ENCODE measurements around the gene VLDLR.

Gene VLDLR

DNA sequence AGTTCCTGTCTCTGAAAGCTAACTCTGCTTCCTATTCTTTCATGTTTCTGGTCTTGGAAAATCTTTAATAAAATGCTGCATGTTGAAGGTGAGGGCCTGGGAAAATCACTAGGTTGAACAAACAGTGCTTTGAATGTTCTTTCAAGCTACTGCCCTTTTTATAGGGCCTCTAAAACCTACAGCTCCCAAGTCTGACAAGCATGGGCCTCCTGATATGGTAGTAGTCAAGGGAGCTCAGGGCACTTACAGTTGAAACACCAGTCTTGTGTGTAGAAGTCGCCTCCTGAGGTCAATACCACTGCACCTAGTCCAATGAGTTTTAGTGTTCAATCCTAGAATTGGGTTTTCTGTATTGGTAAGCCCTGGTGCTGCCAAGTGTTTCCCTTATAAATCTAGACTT lies 20.5 kb downstream of the VLDLR start:
- no peak overlapping the region for H3K4me3 Mint-ChIP-seq
- H3K4me1 Mint-ChIP-seq = no peaks in the 10 kb centered on the region
- no peak overlapping the region for H3K27ac Mint-ChIP-seq (ENCODE audit: low read depth)
- ATAC-seq (replicated peaks; ENCODE audit: extremely low read depth, poor library complexity, severe bottlenecking) = no peak
- no peaks in the 10 kb centered on the region for H3K9me3 Mint-ChIP-seq
- no peak for DNase-seq (ENCODE audit: low spot score in 2 of 2)
- H3K27me3 Mint-ChIP-seq = no peaks in the 10 kb centered on the region
- H3K36me3 Mint-ChIP-seq (ENCODE audit: insufficient read depth) = no peaks in the 10 kb centered on the region

GRCh38 chr9:2645569-2645968 lies 24.0 kb downstream of the VLDLR start:
- Mint-ChIP-seq H3K27me3 (no peaks in the 10 kb centered on the region), H3K4me1 (no peaks in the 10 kb centered on the region), H3K9me3 (no peaks in the 10 kb centered on the region), H3K4me3 (no peak overlapping the region), H3K36me3 (ENCODE audit: insufficient read depth) (no peaks in the 10 kb centered on the region), H3K27ac (ENCODE audit: low read depth) (no peak overlapping the region)
- DNase-seq (ENCODE audit: low spot score in 2 of 2) (no peak), ATAC-seq (replicated peaks; ENCODE audit: extremely low read depth, poor library complexity, severe bottlenecking) (no peak)

DNA sequence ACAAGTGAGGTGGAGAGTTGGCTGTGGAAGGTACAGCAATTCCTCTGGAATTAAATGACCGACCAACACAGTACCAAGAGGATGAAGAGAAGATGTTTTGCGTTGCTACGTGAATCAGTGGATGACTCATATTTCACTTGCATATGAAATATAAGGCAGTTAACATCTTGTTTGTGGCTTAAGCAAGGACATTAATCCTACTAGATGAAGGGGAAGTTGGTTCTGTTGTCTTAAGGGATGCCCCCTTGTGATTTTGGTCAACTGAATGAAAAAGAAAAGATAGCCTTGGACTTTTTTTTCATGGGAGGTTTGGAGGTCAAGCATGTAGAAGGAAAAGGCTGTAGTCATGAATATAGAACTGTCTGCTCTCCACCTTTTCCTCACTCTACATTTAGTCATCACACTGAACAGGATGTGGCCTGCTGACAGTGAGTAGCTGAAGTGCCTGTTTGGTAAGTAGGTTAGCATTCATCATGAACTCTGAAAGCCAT lies 33.9 kb downstream of the VLDLR start:
- DNase-seq (ENCODE audit: low spot score in 2 of 2) (no peak), ATAC-seq (replicated peaks; ENCODE audit: extremely low read depth, poor library complexity, severe bottlenecking) (peak; percentile 86)
- H3K4me3 Mint-ChIP-seq = peak overlapping the region; percentile 3
- H3K4me1 Mint-ChIP-seq = peaks cover 6% of the 10 kb centered on the region
- H3K36me3 Mint-ChIP-seq (ENCODE audit: insufficient read depth) = no peaks in the 10 kb centered on the region
- peak overlapping the region; percentile 78 for H3K27ac Mint-ChIP-seq (ENCODE audit: low read depth)
- no peaks in the 10 kb centered on the region for H3K9me3 Mint-ChIP-seq
- no peaks in the 10 kb centered on the region for H3K27me3 Mint-ChIP-seq

DNA sequence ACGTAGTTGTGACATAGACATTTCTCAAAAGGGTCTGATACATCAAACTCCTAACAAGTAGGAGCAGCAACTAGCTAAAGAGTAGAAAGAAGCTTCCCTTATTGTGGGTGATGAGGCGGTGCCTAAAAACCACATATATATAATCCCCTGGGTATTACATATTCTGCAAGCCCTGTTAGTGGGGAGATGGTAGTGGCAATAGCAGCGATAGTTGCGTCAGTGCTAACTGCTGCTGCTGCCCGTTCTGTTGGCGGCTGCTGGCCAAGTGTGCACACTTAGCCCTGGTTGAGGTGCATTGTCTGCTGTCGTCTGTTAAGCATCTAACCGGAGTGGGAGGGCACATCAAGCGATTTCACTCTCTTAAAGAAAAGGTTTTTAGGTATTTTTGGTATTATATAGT lies 35.8 kb downstream of the VLDLR start:
- Mint-ChIP-seq H3K4me1 (peaks cover 6% of the 10 kb centered on the region), H3K4me3 (no peak overlapping the region), H3K27me3 (no peaks in the 10 kb centered on the region), H3K27ac (ENCODE audit: low read depth) (peak overlapping the region; percentile 20), H3K36me3 (ENCODE audit: insufficient read depth) (no peaks in the 10 kb centered on the region), H3K9me3 (no peaks in the 10 kb centered on the region)
- ATAC-seq (replicated peaks; ENCODE audit: extremely low read depth, poor library complexity, severe bottlenecking) = peak; percentile 27
- DNase-seq (ENCODE audit: low spot score in 2 of 2) = no peak

GRCh38 chr9:2662496-2662895 lies 40.9 kb downstream of the VLDLR start:
- DNase-seq (ENCODE audit: low spot score in 2 of 2) = no peak
- no peak overlapping the region for H3K4me3 Mint-ChIP-seq

GRCh38 chr9:2663461-2664173 lies 42.0 kb downstream of the VLDLR start:
- no peaks in the 10 kb centered on the region for H3K9me3 Mint-ChIP-seq
- no peak for ATAC-seq (replicated peaks; ENCODE audit: extremely low read depth, poor library complexity, severe bottlenecking)
- no peak overlapping the region for H3K4me3 Mint-ChIP-seq
- no peaks in the 10 kb centered on the region for H3K27me3 Mint-ChIP-seq
- H3K36me3 Mint-ChIP-seq (ENCODE audit: insufficient read depth) = no peaks in the 10 kb centered on the region
- DNase-seq (ENCODE audit: low spot score in 2 of 2) = no peak
- no peaks in the 10 kb centered on the region for H3K4me1 Mint-ChIP-seq
- no peak overlapping the region for H3K27ac Mint-ChIP-seq (ENCODE audit: low read depth)

More at GRCh38 chr9:2662496-2662895, 40.9 kb downstream of the VLDLR start:
- Mint-ChIP-seq H3K4me1 (no peaks in the 10 kb centered on the region), H3K27me3 (no peaks in the 10 kb centered on the region), H3K9me3 (no peaks in the 10 kb centered on the region), H3K36me3 (ENCODE audit: insufficient read depth) (no peaks in the 10 kb centered on the region), H3K27ac (ENCODE audit: low read depth) (no peak overlapping the region)
- ATAC-seq (replicated peaks; ENCODE audit: extremely low read depth, poor library complexity, severe bottlenecking) = no peak

DNA sequence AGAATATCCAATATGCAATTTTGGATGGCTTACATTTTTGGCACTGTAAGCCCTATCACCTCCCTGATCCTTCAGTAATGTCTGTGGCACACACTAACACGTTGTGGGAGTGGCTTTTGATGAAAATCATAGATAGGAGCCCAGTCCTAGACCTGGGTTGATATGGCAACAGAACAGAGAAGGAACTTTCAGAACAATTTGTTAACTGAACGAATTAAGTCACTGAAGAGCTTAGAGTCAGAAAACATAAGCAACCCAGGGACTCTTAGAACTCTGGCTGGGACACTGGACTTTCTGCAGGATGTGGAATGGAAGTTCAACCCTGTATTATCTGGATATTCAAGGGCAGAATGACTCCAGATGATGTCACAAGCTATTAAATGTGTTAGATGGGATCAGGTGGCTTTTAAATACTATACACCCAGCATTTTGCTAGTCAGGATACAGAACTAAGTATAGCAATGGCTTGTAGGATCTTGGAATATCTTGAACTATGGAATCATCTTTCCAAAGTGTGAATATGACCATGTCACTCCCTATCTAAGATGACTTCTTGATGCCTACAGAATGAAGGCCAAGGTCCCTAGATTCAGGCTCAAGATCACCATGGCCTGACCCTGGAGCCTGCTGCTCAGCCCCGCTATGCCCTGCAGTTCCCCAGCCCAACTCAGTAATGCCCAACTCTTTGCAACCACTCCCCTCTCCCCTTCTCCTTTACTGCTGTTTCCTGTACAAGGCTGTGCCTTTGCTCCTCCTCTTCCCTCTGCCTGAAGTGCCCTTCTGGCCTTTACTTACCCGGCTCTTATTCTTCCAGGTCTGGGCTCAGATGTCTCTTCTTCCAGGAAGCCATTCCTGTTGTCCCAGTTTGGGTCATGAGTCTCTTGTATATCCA lies 42.8 kb downstream of the VLDLR start:
- no peaks in the 10 kb centered on the region for H3K27me3 Mint-ChIP-seq
- no peak for ATAC-seq (replicated peaks; ENCODE audit: extremely low read depth, poor library complexity, severe bottlenecking)
- H3K36me3 Mint-ChIP-seq (ENCODE audit: insufficient read depth) = no peaks in the 10 kb centered on the region
- no peaks in the 10 kb centered on the region for H3K4me1 Mint-ChIP-seq
- no peaks in the 10 kb centered on the region for H3K9me3 Mint-ChIP-seq
- no peak overlapping the region for H3K27ac Mint-ChIP-seq (ENCODE audit: low read depth)
- H3K4me3 Mint-ChIP-seq = no peak overlapping the region
- no peak for DNase-seq (ENCODE audit: low spot score in 2 of 2)

GRCh38 chr9:2666569-2666968 lies 45.0 kb downstream of the VLDLR start:
- H3K4me3 Mint-ChIP-seq = no peak overlapping the region
- H3K4me1 Mint-ChIP-seq = no peaks in the 10 kb centered on the region
- no peaks in the 10 kb centered on the region for H3K36me3 Mint-ChIP-seq (ENCODE audit: insufficient read depth)
- DNase-seq (ENCODE audit: low spot score in 2 of 2) (no peak), ATAC-seq (replicated peaks; ENCODE audit: extremely low read depth, poor library complexity, severe bottlenecking) (no peak)
- no peak overlapping the region for H3K27ac Mint-ChIP-seq (ENCODE audit: low read depth)
- H3K27me3 Mint-ChIP-seq = no peaks in the 10 kb centered on the region
- no peaks in the 10 kb centered on the region for H3K9me3 Mint-ChIP-seq

- Mint-ChIP-seq H3K4me3 (no peak overlapping the region), H3K4me1 (no peaks in the 10 kb centered on the region), H3K36me3 (ENCODE audit: insufficient read depth) (no peaks in the 10 kb centered on the region), H3K9me3 (no peaks in the 10 kb centered on the region), H3K27me3 (no peaks in the 10 kb centered on the region), H3K27ac (ENCODE audit: low read depth) (no peak overlapping the region)
- DNase-seq (ENCODE audit: low spot score in 2 of 2) (no peak), ATAC-seq (replicated peaks; ENCODE audit: extremely low read depth, poor library complexity, severe bottlenecking) (no peak)
Observed at GRCh38 chr9:2673161-2673560, 51.6 kb downstream of the VLDLR start.

DNA sequence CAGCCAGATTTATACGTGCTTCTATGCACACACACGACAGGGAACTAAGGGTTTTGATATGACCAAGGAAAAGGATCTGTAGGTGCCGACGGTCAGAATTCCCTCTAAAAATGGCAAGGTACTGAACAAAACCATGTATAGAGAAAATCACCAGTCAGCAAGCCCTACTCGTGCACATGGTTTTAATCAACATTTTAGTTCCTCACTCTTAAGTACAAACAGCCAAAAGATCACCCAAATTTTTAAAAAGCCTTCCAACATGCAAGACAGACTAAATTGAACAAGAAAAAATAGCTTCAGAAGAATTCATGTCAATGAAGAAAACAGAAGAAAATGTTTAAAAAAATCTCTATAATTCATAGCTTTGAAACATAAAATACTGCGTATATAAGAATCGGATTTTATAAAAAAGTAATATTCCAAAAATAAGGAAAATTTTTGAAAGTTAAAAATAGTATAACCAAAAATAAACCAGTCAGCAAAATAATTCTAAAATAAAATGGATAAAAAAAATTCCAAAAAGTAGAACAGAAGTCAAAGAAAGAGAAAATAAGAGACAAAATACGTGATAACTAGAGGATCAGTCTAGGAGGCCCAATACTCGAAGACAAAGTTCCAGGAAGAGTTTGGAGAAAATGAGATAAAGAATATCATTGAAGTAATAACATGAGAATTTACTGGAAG lies 52.7 kb downstream of the VLDLR start:
- Mint-ChIP-seq H3K27me3 (no peaks in the 10 kb centered on the region), H3K27ac (ENCODE audit: low read depth) (no peak overlapping the region), H3K36me3 (ENCODE audit: insufficient read depth) (no peaks in the 10 kb centered on the region), H3K4me1 (no peaks in the 10 kb centered on the region), H3K4me3 (no peak overlapping the region), H3K9me3 (no peaks in the 10 kb centered on the region)
- DNase-seq (ENCODE audit: low spot score in 2 of 2) = no peak
- ATAC-seq (replicated peaks; ENCODE audit: extremely low read depth, poor library complexity, severe bottlenecking) = no peak

DNA sequence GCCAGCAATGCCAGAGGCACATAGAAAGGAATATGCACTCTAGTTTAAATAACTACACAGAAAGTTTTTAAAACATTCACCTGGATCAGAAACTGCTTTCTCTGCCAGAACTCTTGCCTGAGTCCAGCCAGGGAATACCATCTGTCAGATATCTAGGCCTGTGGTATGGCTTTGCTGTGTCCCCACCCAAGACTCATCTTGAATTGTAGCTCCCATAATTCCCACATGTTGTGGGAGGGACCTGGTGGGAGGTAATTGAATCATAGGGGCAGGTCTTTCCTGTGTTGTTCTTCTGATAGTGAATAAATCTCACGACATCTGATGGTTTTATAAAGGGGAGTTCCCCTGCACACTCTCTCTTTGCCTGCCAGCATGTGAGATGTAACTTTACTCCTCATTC lies 54.2 kb downstream of the VLDLR start:
- Mint-ChIP-seq H3K4me3 (no peak overlapping the region), H3K27ac (ENCODE audit: low read depth) (no peak overlapping the region), H3K4me1 (no peaks in the 10 kb centered on the region), H3K9me3 (no peaks in the 10 kb centered on the region), H3K27me3 (no peaks in the 10 kb centered on the region), H3K36me3 (ENCODE audit: insufficient read depth) (no peaks in the 10 kb centered on the region)
- ATAC-seq (replicated peaks; ENCODE audit: extremely low read depth, poor library complexity, severe bottlenecking) (no peak), DNase-seq (ENCODE audit: low spot score in 2 of 2) (no peak)

- DNase-seq (ENCODE audit: low spot score in 2 of 2) (no peak), ATAC-seq (replicated peaks; ENCODE audit: extremely low read depth, poor library complexity, severe bottlenecking) (no peak)
- H3K9me3 Mint-ChIP-seq = no peaks in the 10 kb centered on the region
- no peaks in the 10 kb centered on the region for H3K4me1 Mint-ChIP-seq
- no peak overlapping the region for H3K4me3 Mint-ChIP-seq
- no peaks in the 10 kb centered on the region for H3K27me3 Mint-ChIP-seq
- no peaks in the 10 kb centered on the region for H3K36me3 Mint-ChIP-seq (ENCODE audit: insufficient read depth)
- no peak overlapping the region for H3K27ac Mint-ChIP-seq (ENCODE audit: low read depth)
Observed at GRCh38 chr9:2676466-2676865, 54.9 kb downstream of the VLDLR start.

Data from central memory CD8-positive, alpha-beta T cell (primary cell).